ENCODE results near the gene DEPDC5.

- TF ChIP-seq CTCF (IDR thresholded peaks at IDR 0.05; ENCODE audit: insufficient read depth, low read length) (no peak), POLR2AphosphoS5 (IDR thresholded peaks at IDR 0.05; ENCODE audit: low read depth) (no peak), SPI1 (IDR thresholded peaks at IDR 0.05; ENCODE audit: borderline replicate concordance, low read depth) (no peak), REST (IDR thresholded peaks at IDR 0.05; ENCODE audit: insufficient replicate concordance, low read depth) (no peak), GABPA (IDR thresholded peaks at IDR 0.05; ENCODE audit: low read depth) (no peak)
Observed at GRCh38 chr22:31754813-31755212, 994 bp downstream of the DEPDC5 start.
